GM19099 (cell line): ENCODE data around the gene RNF149.

Source experiments
- POLR2A ChIP-seq: IDR thresholded peaks from 3 replicates; pipeline ENCODE4 v1.6.1; 2011; ENCODE audit warnings: low read depth; ENCODE audit not compliant: insufficient read length; ENCODE audit errors: extremely low read depth

Gene RNF149

DNA sequence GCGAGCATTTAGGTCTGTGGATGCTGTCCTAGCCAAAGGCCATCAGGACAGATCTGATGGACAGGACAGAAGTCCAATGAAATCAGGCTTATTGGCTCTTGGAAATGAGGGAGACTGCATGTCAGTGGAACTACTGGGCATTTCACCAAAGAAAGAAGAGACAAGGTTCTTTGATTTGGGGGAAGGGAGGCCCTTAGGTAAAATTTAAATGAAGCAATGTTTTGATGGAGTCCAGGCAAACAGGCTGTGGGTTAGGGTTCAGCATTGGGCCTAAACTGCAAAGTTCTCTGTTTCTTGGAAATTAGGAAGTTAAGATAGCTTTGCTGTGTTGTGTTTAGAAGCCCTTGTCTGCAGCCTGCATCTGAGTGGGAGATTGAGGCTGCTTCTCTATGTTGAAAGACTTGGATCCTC is 31.6 kb upstream of the RNF149 start:
- no peak for TF ChIP-seq POLR2A

DNA sequence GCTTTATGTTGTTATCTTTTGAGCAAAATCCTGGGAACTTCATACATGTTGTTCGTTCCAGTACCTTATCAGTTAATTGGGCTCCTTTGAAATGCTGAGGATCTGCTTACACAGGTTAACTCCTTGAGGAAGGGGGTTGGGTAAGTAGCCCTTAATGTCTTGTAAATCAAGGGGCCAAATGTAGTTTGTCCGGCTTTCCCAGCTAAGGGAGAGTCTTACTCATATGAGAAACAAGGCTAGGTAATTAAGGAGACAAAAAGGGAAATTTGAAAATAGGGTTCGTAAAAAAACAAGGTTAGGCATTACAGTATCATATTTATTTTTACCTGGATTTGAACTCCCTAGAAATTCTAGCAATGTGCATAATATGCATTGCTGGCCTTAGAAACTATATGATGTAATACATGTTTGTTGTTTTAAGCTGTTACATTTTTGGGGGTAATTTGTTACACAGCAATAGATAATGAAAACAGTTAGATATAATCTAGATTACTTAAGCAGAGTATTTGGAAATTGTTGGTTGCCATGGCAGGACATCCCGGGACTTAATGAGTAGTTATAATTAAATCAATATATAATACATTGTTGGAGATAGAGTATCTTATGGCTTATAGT is 30.9 kb upstream of the RNF149 start:
- TF ChIP-seq POLR2A = no peak

DNA sequence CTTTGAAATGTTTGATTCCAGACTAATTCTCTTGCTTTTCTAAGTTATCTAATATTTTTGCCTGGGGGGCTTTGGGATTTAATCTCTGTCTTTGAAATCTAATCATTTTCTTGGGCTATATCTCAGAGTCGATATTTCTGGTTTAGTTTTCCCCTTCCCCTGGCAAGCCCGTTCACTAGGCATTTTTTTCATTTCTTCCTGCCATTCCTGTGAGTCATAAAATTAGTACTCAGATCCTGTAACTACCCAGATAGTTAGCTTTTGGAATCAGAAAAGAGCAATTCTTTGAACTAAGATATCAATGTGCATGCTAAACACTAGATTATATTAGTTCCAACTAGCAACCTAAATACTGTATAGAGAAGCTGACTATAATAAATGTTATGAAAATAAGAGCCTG is 29.4 kb upstream of the RNF149 start:
- no peak for TF ChIP-seq POLR2A

DNA sequence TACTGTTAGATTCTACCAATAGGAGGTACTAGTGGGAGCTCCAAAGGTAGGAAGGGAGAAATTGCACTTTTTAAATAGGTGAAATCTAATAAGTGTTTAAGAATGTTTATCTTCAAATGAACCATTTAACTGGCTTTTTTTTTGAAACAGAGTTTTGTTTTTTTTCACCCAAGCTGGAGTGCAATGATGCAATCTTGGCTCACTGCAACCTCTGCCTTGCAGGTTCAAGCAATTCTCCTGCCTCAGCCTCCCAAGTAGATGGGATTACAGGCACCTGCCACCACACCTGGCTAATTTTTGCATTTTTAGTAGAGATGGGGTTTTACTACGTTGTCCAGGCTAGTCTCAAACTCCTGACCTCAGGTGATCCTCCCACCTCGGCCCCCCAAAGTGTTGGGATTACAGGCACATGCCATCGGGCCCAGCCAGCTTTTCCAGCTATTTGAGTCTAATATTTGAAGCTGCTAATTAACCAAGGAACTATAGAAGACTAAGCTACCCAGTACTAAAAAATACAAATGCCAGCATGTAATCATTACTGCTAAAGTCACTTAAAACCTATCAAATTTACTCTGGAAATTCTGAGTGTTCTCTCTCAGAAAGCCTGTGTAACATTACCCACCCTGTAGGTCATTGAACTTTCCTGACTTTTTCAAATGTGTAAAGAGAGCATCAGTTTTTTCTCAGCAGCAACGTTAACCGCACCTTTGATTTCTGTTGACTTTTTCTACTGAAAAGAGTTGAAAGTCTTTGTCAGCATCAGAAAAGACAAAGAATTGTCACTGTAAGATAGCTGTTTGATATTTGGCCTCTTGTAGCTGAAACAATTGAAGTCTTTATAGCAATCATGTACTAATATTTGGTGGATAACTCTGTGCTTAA is 24.6 kb upstream of the RNF149 start:
- TF ChIP-seq POLR2A = no peak

DNA sequence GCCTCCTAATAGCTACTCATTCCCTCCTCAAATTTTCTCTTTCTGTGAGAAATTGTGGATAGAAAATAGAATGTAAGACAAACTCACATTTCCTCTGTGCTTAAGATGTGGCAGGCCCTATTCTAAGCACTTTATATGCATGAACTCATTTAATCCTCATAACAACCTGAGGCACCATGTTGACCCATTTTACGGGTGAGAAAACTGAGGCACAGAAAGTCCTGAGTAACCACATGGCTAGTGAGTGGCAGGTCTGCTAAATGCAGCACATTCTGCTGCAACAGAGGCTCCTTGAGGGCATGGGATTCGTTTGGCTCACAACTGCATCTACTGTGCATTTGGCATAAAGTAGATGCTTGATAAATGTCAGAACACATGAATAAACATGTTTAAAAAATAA is 22.7 kb upstream of the RNF149 start:
- TF ChIP-seq POLR2A = no peak

DNA sequence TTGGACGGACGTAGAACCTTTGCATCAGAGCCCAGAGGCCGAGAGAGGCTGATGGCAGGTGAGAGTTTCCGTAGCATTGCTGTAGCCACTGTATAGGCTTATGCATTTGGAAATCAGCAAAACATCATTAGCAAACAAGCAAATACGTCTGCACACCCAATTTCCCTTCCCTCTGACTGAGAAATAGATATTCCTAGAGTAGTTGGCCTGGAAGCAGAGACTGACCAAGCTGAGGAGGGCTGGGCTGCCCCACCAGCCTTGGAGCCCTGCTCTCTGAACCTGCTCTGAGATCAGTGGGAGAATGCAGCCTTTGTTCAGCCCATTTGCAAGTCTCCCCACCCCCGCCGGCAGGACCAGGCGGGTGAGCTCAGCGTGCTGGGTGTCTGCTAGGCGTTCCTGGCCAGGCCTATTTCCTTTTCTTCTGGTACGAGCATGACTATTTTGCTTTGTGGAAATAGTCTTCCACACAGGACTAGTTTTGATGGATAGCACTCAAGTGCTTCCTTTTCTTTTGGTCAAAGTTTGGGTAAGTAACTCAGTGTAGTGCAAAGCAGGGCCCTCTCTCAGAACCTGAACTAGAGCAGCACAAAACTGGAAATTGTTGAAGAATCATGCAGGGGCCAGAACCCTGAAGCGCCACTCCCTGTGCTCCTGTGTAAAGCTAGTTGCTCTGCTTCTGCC is 21.9 kb upstream of the RNF149 start:
- no peak for TF ChIP-seq POLR2A

DNA sequence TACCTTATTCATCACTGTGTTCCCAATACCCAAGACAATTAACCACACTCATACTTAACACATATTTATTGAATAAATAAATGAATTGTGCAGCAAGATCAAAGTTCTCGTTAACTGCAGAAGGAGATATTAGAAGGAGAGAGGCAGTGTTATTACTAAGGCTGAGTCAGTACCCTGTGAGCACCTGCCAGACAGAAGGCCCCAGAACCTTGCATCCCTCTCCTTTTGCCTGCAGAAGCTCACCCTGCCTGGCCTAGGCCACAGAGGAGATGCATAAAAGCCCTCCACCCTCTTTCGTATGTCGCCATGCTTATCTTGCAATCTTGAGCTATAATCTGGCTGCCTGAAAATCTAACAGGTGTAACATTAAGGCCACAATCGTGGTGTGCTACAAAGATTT is 20.5 kb upstream of the RNF149 start:
- TF ChIP-seq POLR2A = no peak

DNA sequence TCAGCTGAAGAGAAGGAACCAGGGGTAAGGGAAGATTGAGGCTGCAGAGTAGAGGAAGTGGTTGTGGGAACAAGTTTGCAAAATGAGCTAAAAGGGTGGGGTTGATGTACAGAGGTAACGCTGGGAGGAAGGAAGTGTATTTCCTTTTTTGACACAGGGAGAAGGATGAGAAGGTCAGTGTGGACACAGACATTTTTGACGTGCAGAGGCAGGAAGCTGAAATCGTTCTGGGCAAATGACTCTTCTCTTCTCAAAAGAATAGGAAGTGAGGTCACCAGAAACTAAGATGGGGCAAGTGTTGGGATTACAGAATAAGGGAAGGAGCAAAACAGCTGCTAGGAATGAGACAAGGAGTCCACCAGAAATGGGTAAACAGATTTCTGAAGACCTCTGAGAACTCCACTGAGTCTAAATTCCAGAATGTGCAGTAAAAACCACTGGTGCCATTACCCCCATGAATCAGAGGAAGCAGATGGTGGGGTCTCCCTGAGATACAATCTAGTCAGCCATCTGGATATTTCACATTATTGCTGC is 20.0 kb upstream of the RNF149 start:
- no peak for TF ChIP-seq POLR2A

DNA sequence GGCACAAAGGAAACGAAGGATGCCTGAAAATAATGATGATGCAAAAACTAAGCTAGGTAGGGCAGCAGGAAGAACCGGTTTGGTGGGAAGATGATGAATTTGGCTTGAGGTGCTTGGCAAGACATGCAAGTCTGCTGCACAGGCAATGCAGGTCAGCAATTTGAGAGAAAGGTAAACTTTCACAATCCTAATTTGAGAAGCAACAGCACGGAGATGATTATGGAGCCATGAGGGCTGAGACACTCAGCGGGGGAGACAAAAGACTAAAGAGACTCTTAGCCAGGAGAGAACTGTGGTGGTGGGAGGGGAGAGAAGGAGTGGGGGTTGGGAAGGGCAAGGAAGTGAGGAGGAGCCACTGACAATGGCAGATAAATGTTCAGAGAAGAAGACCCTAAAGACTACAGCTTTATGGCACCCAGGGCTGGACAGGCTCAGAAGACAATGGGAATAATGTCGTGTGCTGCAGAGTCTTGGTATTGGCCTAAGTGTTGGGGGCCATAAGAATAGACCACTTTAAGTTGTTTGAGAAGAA is 19.4 kb upstream of the RNF149 start:
- TF ChIP-seq POLR2A = no peak

DNA sequence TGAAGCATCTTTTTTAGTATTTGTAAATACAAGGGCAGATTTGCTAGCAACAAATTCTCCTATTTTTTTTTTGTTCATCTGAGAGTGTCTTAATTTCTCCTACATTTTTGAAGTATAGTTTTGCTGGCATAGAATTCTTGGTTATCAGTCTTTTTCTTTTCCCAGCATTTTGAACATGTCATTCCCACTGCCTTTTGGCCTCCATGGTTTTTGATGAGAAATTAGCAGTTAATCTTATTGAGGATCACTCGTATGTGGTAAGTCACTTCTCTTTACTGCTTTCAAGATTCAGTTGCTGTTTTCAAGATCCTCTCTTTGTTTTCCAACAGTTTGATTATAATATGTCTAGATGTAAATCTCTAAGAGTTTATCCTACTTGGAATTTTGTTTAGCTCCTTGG is 16.9 kb upstream of the RNF149 start:
- TF ChIP-seq POLR2A = no peak

DNA sequence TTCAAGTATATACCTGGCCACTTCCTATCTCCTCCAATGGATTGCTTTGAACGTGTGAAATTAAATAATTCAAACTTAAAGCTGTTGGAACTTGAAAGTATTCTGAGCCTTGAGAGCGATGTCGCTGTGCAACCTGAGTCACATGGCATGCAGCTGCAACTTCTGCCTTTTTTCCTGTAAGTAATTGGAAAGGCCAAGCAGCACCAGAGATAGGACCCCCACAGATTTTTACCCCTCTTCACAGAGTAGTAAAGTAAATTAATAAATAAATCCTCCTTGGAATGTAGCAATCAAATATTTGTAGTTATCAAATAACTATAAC is 3.2 kb upstream of the RNF149 start:
- TF ChIP-seq POLR2A = no peak

DNA sequence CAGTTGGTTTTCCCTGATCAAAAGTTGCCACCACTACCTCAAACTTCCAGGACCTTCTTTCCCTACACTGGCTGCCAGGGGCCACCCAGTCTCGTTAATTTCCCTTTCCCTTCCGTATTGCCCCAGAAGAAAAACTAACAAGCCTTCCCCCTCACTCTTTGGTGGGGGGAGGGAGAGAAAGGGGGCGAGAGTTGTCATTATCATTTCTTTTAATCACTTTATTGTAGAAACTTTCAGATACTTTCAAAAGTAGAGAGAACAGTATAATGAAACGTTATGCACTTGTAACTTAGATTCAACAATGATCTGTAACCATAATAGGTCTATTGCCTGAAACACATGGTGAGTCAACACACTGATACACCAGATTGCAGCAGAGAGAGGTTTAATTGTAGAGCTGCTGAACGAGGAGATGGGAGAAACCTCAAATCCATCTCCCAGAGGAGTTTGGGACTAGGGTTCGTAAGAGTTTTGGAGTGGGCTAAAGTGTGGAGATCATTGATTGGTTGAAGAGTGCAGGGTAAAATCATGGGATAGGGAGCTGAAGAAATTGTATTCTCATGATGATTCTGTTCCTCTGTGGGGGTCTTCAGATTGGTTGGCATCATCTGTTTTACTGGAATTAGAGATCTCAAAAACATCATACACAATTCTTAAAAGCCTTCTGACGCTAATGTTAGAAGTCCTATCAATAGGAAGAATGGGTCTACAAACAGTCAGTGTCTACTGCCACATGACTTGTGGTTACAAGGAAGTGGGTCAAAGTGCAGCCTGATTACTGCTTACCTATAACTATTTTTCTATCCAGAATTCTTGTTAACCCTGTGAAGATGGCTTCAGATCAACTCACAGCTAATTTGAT is 2.6 kb upstream of the RNF149 start:
- no peak for TF ChIP-seq POLR2A

DNA sequence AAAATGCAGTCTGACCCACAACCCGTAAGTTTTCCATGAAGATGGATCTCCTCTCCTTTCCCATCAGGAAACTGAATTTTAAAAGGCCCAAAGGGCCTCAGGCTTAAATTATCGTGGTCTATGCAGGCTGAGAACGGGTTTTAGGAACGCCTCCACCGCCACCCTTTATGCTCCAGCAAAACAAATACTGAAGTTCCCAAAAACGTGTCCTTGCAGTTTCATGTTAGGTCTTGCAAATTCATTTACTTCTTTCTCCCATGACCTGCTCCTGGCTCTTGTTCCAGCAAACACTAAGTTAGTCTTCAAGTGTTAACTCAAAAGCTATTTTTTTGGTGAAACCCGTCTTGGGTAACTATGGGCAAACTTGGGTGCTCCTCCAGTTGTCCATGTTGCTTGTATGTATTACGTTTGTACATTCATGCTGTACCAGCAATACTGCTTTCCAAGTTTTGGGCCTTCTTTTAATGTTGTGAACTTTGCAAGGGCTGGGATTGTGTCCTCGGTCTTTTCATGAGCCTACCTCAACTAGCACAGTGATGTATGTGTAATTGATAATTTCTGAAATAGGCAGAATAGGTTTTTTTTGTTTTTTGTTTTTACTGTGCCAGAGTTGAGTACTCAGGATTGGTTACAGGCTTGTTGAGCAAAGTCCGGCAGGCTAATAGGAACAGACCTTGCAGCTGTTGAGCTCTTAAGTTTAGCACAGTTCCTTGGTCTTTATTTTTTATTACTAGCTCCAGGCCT is 1.8 kb upstream of the RNF149 start:
- TF ChIP-seq POLR2A = no peak

DNA sequence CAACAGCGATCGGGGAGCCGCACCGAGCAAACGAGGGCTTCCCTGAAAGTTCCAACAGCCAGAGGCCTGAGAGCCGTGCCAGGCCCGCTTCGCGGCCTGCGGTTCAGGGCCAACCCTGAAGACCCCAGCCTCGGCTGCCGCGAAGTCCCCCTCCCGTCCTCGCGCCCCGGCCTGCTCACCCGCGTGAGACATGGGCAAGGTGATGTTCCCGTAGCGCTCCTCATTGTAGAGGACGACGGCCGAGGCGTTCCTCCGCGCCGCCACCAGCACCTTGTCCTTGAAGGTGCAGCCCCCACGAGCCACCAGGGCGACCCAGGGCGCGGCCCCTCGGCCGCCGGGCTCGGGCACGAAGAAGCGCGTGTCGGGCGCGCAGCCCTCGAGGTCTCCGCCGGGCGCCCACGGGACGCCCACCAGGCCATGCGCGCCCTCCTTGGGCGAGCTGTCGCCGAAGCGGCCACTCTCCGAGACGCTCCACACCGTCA is 510 bp downstream of the RNF149 start:
- TF ChIP-seq POLR2A = no peak
